GM06990 (cell line): Measurements from ENCODE around the gene CH25H.

Source experiments
- DNase-seq: peaks from one replicate; pipeline ENCODE4 v3.0.0-alpha.2; 2011; ENCODE audit not compliant: insufficient read length; ENCODE audit errors: extremely low read depth
- H3K27me3 ChIP-seq: replicated peaks from 2 replicates; pipeline ENCODE4 v1.6.0; 2011; ENCODE audit warnings: low read length; ENCODE audit not compliant: control insufficient read depth, insufficient read depth
- H3K36me3 ChIP-seq: 2 replicates; pipeline ENCODE4 v1.5.1; 2011; ENCODE audit warnings: low read length; ENCODE audit not compliant: control insufficient read depth, insufficient read depth
- H3K4me3 ChIP-seq: replicated peaks from 2 replicates; pipeline ENCODE4 v1.5.1; 2011; ENCODE audit warnings: low read depth, mild to moderate bottlenecking, control low read depth, low read length
- TF ChIP-seq, protein P1 (sequence below): IDR thresholded peaks from 2 replicates; pipeline ENCODE4 v1.5.1; 2011; ENCODE audit warnings: low read length, control low read depth, mild to moderate bottlenecking, inconsistent platforms; ENCODE audit not compliant: insufficient read depth, poor library complexity, severe bottlenecking

The CH25H gene

DNA sequence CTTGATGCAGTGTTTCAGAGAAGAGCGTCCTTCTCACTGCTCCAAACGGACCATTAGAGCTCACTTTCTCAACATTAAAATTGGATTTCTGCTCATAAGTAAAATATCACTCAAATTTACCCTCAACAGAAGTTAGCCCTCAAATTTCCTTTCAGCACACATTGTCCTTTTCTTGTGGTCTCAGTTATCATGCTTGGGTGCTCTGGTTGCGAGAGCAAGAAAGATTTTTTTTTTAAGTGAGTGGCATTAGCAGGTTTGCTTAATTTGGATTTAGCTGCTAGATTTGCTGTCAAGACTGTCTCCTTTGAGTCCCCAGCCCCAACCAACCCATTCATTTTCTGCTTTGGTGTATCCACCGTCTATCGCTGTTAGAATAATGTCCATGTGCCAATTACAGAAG is 2.6 kb upstream of the CH25H start:
- TF ChIP-seq, protein P1, sequence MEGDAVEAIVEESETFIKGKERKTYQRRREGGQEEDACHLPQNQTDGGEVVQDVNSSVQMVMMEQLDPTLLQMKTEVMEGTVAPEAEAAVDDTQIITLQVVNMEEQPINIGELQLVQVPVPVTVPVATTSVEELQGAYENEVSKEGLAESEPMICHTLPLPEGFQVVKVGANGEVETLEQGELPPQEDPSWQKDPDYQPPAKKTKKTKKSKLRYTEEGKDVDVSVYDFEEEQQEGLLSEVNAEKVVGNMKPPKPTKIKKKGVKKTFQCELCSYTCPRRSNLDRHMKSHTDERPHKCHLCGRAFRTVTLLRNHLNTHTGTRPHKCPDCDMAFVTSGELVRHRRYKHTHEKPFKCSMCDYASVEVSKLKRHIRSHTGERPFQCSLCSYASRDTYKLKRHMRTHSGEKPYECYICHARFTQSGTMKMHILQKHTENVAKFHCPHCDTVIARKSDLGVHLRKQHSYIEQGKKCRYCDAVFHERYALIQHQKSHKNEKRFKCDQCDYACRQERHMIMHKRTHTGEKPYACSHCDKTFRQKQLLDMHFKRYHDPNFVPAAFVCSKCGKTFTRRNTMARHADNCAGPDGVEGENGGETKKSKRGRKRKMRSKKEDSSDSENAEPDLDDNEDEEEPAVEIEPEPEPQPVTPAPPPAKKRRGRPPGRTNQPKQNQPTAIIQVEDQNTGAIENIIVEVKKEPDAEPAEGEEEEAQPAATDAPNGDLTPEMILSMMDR = no peak
- DNase-seq = no peak
- H3K27me3 ChIP-seq = peaks cover 2% of the 10 kb centered on the region
- no peak overlapping the region for H3K4me3 ChIP-seq
- no peaks in the 10 kb centered on the region for H3K36me3 ChIP-seq

DNA sequence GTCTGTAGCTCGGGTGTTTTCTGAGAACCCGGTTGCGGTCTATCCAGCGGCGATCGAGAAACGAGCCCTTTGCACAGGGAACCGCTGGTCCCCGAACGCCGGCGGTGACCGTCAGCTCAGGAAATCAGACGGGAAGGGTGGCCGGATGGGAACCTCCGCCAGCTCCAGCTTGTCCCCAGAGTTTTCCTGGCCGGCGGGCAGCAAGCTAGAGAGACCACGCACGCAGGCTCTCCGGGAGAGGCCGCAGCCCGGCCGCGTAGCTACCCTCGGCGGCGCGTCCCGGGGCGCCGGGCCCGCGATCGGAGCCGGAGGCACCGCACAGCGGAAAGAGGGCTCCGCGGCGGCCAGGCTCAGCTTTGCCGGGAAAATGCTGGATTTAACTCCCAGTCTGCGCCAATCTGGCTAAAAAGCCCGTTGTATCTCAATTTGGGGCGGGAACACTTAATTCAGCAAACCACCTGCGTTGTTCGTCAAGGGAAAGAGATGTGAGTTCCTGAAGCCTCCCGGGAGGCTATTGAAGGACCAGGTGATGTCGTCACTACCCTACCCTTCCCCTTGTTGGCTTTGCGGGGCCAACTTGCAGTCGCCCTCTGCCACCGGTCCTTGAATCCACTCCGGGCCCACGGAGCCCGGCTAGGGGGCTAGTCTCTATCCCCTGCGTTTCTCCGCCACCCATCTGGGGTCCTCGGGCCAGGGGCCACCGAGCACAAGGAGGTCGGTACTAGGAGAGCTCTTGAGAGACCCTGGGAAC is 859 bp upstream of the CH25H start:
- peak overlapping the region; percentile 30 for H3K4me3 ChIP-seq
- TF ChIP-seq, protein P1 = no peak
- peak; percentile 22 for DNase-seq
- H3K36me3 ChIP-seq = no peaks in the 10 kb centered on the region
- peaks cover 2% of the 10 kb centered on the region for H3K27me3 ChIP-seq

DNA sequence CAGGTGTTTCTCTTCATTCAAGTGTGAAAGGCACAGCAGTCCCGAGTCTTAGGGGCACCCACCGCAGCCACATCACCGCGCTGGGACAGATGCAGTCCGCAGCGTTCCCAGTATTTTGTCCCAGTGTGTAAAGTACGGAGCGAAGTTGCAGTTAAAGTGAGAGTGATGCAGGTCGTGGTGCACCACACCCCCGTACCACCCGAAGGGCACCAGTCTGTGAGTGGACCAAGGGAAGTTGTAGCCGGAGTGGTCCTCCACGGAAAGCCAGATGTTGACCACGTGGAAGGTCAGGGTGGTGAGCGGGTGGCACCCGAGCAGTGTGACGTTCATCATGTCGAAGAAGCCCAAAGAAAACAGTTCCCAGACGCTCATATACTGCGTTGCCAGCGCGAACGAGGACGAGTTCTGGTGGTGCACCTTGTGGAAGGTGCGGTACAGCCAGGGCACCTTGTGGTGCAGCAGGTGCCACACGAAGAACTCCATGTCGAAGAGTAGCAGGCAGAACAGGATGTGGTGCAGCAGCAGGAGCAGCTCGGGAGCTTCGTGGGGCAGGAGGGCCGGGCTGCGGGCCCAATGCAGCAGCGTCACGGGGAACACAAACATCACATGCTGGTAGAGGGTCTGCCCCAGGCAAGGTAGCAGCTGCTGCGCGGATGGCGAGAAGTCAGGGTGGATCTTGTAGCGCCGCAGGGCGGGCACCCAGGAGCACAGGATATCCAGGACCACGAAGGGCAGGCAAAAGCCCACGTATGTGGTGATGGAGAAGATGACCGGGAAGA is 526 bp downstream of the CH25H start:
- Histone ChIP-seq H3K4me3 (peak overlapping the region; percentile 30), H3K27me3 (peaks cover 2% of the 10 kb centered on the region), H3K36me3 (no peaks in the 10 kb centered on the region)
- peak; percentile 34 for DNase-seq
- TF ChIP-seq, protein P1 = no peak

DNA sequence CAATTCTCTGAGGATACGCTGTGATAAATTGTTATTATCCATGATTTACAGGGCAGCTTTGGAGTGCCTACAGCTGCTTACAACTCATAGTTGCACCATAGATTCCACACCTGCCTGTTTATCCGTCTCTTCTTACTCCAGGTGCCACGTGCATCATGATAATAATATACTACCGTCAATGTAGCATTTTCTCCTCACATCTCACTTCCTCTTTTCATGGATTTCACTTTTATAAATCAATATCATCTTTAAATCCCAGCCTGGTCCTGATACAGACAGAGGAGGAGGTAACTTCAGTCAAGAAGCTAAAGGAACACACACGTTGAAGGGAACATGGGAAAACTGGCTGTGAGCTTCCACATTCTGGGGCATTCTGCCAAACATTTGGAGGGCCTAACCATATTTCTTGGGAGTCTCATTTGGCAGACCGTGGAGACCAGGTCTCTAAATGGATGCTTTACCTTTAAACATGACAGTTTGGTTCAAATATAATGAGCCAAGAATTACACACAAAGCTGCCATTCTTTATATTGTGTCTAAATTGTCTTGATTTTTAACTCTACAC is 2.4 kb downstream of the CH25H start:
- H3K36me3 ChIP-seq = no peaks in the 10 kb centered on the region
- no peak for DNase-seq
- H3K27me3 ChIP-seq = peaks cover 2% of the 10 kb centered on the region
- H3K4me3 ChIP-seq = no peak overlapping the region
- TF ChIP-seq, protein P1 = no peak

DNA sequence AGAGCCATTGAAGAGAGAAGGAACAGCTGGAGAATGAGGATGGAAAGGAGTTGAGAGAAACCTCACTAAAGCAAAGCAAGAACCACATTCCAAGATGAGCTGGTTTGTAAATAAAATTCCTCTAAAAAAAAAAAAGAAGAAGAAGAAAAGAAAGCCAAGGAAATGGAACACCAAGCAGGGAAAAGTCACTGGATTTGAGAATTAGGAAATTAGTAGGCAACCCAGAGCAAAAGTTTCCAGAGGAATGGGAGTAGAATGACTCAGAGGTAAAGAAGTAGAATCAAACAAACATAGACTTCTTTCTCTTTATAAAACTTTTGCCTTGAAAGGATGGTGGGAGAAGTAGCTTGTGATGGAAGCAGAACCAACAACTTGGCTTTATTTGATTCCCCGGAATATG is 3.9 kb downstream of the CH25H start:
- Histone ChIP-seq H3K36me3 (no peaks in the 10 kb centered on the region), H3K27me3 (peaks cover 2% of the 10 kb centered on the region), H3K4me3 (no peak overlapping the region)
- no peak for DNase-seq
- TF ChIP-seq, protein P1 = no peak
